Upper lobe of right lung (tissue), 1 donor: ENCODE measurements around the gene LHFPL6. TPM values are rescaled to one million over a fixed set of nuclear protein-coding genes. Genes with fewer than 3 reads are reported as not detected.

Experiments
- ATAC-seq: fragments of 200-7000 bp; cut with Tn5 transposase; one replicate; pipeline ENCODE4 v1.9.1; 2020; ENCODE audit warnings: mild to moderate bottlenecking, moderate library complexity
- DNase-seq: peaks from one replicate; pipeline ENCODE4 v3.0.0-alpha.2; 2020
- H3K27ac ChIP-seq: fragments of 200-600 bp; one replicate; pipeline ENCODE4 v1.8.0; 2022
- H3K27me3 ChIP-seq: fragments of 200-600 bp; one replicate; pipeline ENCODE4 v1.8.0; 2022; ENCODE audit warnings: mild to moderate bottlenecking
- H3K36me3 ChIP-seq: fragments of 200-600 bp; one replicate; pipeline ENCODE4 v1.8.0; 2022
- H3K4me1 ChIP-seq: fragments of 200-600 bp; one replicate; pipeline ENCODE4 v1.8.0; 2022
- H3K4me3 ChIP-seq: fragments of 200-600 bp; one replicate; pipeline ENCODE4 v1.8.0; 2022; ENCODE audit warnings: mild to moderate bottlenecking
- H3K9me3 ChIP-seq: fragments of 200-600 bp; one replicate; pipeline ENCODE4 v1.8.0; 2022
- CTCF ChIP-seq: fragments of 200-600 bp; IDR thresholded peaks from one replicate; pipeline ENCODE4 v1.8.0; 2022; ENCODE audit warnings: antibody characterized with exemption
- intact Hi-C: fragments of 100-400 bp; cut with DNase I; formaldehyde crosslinking; loops from one replicate; pipeline ENCODE4 v1.11.0; 2022
- total RNA-seq: library from RNA; stranded (reverse); fragmentation: NEBNext Ultra II Directional; extraction: Animal tissue kit (Norgen Biotek cat#: 25700); gene quantifications from one replicate; pipeline ENCODE4 v1.2.1, GENCODE V29; 2021
- donor health status: DM: no; HTN: yes; CAD: no; lungs with severe emphysema.

LHFPL6 gene
- total RNA-seq, 1 donor from 2014 or later: 80.0 TPM

- Histone ChIP-seq H3K27me3 (no peaks in the 10 kb centered on the region), H3K27ac (no peak overlapping the region), H3K36me3 (no peaks in the 10 kb centered on the region), H3K9me3 (no peaks in the 10 kb centered on the region), H3K4me3 (no peak overlapping the region), H3K4me1 (no peaks in the 10 kb centered on the region)
- no peak for TF ChIP-seq CTCF
- intact Hi-C loops: no loop called here
- no peak for DNase-seq
- ATAC-seq: peak; percentile 25
Observed at GRCh38 chr13:39557285-39557955, 45.6 kb downstream of the LHFPL6 start.

- Histone ChIP-seq H3K36me3 (no peaks in the 10 kb centered on the region), H3K27ac (no peak overlapping the region), H3K4me1 (no peaks in the 10 kb centered on the region), H3K4me3 (no peak overlapping the region), H3K27me3 (no peaks in the 10 kb centered on the region), H3K9me3 (no peaks in the 10 kb centered on the region)
- intact Hi-C loops: no loop called here
- ATAC-seq (no peak), DNase-seq (no peak)
- no peak for TF ChIP-seq CTCF
Observed at GRCh38 chr13:39556866-39557265, 46.1 kb downstream of the LHFPL6 start.

GRCh38 chr13:39554371-39554770, 48.6 kb downstream of the LHFPL6 start:
- H3K27ac ChIP-seq: no peak overlapping the region
- no peaks in the 10 kb centered on the region for H3K27me3 ChIP-seq
- no peaks in the 10 kb centered on the region for H3K4me1 ChIP-seq
- no peaks in the 10 kb centered on the region for H3K36me3 ChIP-seq
- TF ChIP-seq CTCF: no peak
- ATAC-seq (no peak), DNase-seq (no peak)
- no peak overlapping the region for H3K4me3 ChIP-seq
- no peaks in the 10 kb centered on the region for H3K9me3 ChIP-seq
- intact Hi-C loops: no loop called here

- ATAC-seq (no peak), DNase-seq (no peak)
- H3K4me1 ChIP-seq: no peaks in the 10 kb centered on the region
- H3K27me3 ChIP-seq: no peaks in the 10 kb centered on the region
- intact Hi-C loops: no loop called here
- no peaks in the 10 kb centered on the region for H3K36me3 ChIP-seq
- H3K9me3 ChIP-seq: no peaks in the 10 kb centered on the region
- TF ChIP-seq CTCF: no peak
- no peak overlapping the region for H3K4me3 ChIP-seq
- H3K27ac ChIP-seq: no peak overlapping the region
Observed at GRCh38 chr13:39552246-39552645, 50.7 kb downstream of the LHFPL6 start.

GRCh38 chr13:39550931-39551330, 52.1 kb downstream of the LHFPL6 start:
- Histone ChIP-seq H3K27ac (no peak overlapping the region), H3K4me3 (no peak overlapping the region), H3K4me1 (no peaks in the 10 kb centered on the region), H3K9me3 (no peaks in the 10 kb centered on the region), H3K36me3 (no peaks in the 10 kb centered on the region), H3K27me3 (no peaks in the 10 kb centered on the region)
- TF ChIP-seq CTCF: no peak
- ATAC-seq (no peak), DNase-seq (no peak)
- intact Hi-C loops: no loop called here

GRCh38 chr13:39547108-39547507, 55.9 kb downstream of the LHFPL6 start:
- Histone ChIP-seq H3K4me1 (no peaks in the 10 kb centered on the region), H3K9me3 (no peaks in the 10 kb centered on the region), H3K4me3 (no peak overlapping the region), H3K27me3 (no peaks in the 10 kb centered on the region), H3K27ac (no peak overlapping the region), H3K36me3 (no peaks in the 10 kb centered on the region)
- intact Hi-C loops: no loop called here
- ATAC-seq (no peak), DNase-seq (no peak)
- TF ChIP-seq CTCF: no peak
